Measurements from ENCODE around the gene DIAPH2.

The DIAPH2 gene

DNA sequence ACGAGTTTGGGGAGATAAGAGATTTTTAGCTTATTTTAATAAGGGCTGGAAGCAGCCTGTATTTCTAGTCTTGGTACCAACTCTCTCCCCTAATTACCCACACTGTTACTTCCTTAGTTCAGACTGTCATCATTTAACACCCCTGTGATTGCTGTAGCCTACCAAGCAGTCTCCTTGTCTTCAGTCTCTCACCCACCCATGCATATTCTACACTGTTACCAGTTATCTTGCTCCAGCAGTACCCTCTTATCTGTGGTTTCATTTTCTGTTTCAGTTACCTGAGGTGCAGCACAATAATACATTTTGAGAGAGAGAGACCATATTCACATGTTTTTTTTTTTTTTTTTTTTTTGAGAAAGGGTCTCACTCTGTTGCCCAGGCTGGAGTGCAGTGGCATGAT, 80.2 kb downstream of the DIAPH2 start:
- no peak overlapping the region for H3K4me3 Mint-ChIP-seq
- no peak overlapping the region for H3K27ac Mint-ChIP-seq
- no peak for DNase-seq
- H3K27me3 Mint-ChIP-seq (ENCODE audit: low read depth, poor library complexity), result no peaks in the 10 kb centered on the region
- TF ChIP-seq, protein P1, sequence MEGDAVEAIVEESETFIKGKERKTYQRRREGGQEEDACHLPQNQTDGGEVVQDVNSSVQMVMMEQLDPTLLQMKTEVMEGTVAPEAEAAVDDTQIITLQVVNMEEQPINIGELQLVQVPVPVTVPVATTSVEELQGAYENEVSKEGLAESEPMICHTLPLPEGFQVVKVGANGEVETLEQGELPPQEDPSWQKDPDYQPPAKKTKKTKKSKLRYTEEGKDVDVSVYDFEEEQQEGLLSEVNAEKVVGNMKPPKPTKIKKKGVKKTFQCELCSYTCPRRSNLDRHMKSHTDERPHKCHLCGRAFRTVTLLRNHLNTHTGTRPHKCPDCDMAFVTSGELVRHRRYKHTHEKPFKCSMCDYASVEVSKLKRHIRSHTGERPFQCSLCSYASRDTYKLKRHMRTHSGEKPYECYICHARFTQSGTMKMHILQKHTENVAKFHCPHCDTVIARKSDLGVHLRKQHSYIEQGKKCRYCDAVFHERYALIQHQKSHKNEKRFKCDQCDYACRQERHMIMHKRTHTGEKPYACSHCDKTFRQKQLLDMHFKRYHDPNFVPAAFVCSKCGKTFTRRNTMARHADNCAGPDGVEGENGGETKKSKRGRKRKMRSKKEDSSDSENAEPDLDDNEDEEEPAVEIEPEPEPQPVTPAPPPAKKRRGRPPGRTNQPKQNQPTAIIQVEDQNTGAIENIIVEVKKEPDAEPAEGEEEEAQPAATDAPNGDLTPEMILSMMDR (IDR thresholded peaks at IDR 0.05), result no peak
- H3K36me3 Mint-ChIP-seq (ENCODE audit: low read depth), result no peaks in the 10 kb centered on the region
- no peaks in the 10 kb centered on the region for H3K9me3 Mint-ChIP-seq
- no peaks in the 10 kb centered on the region for H3K4me1 Mint-ChIP-seq

DNA sequence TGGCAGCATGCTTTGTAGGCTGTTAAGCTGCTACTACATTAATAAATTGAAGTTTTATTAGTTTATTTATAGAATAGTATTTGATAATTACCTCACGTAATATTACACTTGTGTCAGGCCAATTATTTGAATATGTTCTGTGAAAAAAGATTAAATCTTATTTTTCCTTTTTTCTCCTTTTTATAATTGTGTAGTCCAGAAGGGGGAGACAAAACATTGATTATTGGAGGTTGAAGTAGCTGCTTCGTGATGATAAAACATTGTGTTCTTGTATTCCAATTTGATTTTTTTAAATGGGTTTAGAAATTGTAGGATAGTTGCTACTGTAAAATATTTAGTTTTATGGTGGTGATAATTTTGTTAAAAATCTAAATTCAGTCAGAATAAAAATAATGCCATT, 85.7 kb downstream of the DIAPH2 start:
- Mint-ChIP-seq H3K27ac (no peak overlapping the region), H3K36me3 (ENCODE audit: low read depth) (no peaks in the 10 kb centered on the region)
- DNase-seq, result no peak

DNA sequence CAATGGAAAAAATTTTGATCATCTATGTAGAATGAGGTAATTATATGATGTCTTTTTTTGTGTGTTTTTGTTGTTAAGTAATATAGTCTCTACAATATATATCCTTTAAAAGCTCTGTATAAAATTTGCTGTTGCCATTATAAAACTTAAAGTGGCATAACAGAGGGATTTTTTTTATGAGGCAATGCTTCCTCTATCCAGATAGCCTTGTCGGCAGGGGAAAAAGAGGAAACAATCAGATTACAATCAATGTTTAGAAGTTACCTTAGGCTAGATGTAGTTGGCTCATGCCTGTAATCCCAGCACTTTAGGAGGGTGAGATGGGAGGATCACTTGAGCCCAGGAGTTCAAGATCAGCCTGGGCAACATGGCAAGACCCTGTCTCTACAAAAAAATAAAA, 86.8 kb downstream of the DIAPH2 start:
- TF ChIP-seq, protein P1 (IDR thresholded peaks at IDR 0.05), result no peak
- H3K4me1 Mint-ChIP-seq, result no peaks in the 10 kb centered on the region

More for the DNA sequence above, 85.7 kb downstream of the DIAPH2 start:
- Mint-ChIP-seq H3K4me3 (no peak overlapping the region), H3K4me1 (no peaks in the 10 kb centered on the region), H3K9me3 (no peaks in the 10 kb centered on the region), H3K27me3 (ENCODE audit: low read depth, poor library complexity) (no peaks in the 10 kb centered on the region)
- TF ChIP-seq, protein P1 (IDR thresholded peaks at IDR 0.05), result peak; percentile 60

DNA sequence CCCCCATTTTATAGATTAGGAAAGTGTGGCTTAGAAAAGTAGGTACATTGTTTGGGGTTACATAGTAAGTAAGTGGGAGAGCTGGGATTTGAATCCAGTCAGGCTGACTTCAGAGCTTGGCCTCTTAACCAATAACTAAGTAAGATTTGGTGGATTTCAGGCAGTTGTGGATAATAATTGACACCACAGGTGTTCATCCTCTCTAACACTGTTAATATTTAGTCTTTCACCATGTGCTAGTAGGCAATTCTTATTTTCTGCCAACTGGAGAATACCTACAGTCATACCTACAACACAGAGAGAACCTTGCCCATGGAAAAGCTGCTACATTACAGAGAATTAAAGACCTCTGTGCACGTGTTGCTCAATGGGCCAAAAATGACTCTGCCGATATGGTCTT, 89.5 kb downstream of the DIAPH2 start:
- TF ChIP-seq, protein P1 (IDR thresholded peaks at IDR 0.05), result no peak
- no peaks in the 10 kb centered on the region for H3K9me3 Mint-ChIP-seq
- no peak for DNase-seq
- H3K4me1 Mint-ChIP-seq, result no peaks in the 10 kb centered on the region
- no peak overlapping the region for H3K4me3 Mint-ChIP-seq
- H3K27me3 Mint-ChIP-seq (ENCODE audit: low read depth, poor library complexity), result no peaks in the 10 kb centered on the region
- H3K27ac Mint-ChIP-seq, result no peak overlapping the region
- no peaks in the 10 kb centered on the region for H3K36me3 Mint-ChIP-seq (ENCODE audit: low read depth)

More for the DNA sequence above, 86.8 kb downstream of the DIAPH2 start:
- Mint-ChIP-seq H3K27ac (no peak overlapping the region), H3K4me3 (no peak overlapping the region), H3K36me3 (ENCODE audit: low read depth) (no peaks in the 10 kb centered on the region), H3K9me3 (no peaks in the 10 kb centered on the region), H3K27me3 (ENCODE audit: low read depth, poor library complexity) (no peaks in the 10 kb centered on the region)
- no peak for DNase-seq

DNA sequence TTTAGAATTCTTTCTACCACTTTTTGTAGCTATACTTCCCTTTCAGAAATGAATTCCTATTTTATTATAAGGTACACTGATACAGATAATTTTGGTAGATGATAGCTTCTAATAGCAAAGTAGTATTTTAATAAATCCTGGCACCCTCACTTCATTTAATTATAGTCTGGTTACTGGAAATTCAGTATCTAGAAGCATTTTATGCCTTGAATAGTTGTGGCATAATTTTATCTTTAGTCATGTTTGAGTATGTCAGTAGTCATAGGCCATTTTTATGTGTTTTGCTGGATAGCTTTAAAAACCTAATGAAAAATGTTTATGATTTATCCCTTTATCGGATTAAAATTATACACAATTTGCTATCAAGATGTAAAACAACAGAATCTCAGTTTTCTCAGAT, 92.3 kb downstream of the DIAPH2 start:
- TF ChIP-seq, protein P1 (IDR thresholded peaks at IDR 0.05), result no peak
- Mint-ChIP-seq H3K9me3 (no peaks in the 10 kb centered on the region), H3K27me3 (ENCODE audit: low read depth, poor library complexity) (peaks cover 3% of the 10 kb centered on the region), H3K36me3 (ENCODE audit: low read depth) (no peaks in the 10 kb centered on the region), H3K4me1 (no peaks in the 10 kb centered on the region), H3K27ac (no peak overlapping the region), H3K4me3 (no peak overlapping the region)
- DNase-seq, result no peak

DNA sequence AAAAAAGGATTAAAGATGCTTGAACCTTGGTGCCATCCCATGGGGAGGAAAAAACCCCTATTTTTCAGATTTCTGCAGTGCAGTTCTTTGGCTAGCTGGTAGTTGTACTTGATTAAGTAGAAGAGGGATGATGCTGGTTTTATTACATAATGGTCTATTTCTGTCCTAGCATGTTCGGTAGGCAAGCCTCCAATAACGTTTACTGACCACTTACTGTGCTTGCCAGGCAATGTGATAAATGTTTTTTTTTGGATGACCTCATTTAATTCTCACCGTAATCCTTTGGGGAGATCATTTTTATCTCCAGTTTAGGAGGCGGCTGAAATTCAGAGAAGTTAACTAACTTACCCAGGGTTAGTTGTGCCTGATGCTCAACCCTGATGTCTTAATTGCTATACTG, 106.9 kb downstream of the DIAPH2 start:
- no peak overlapping the region for H3K27ac Mint-ChIP-seq
- no peaks in the 10 kb centered on the region for H3K4me1 Mint-ChIP-seq
- H3K9me3 Mint-ChIP-seq, result no peaks in the 10 kb centered on the region
- no peak for DNase-seq
- H3K4me3 Mint-ChIP-seq, result no peak overlapping the region
- TF ChIP-seq, protein P1 (IDR thresholded peaks at IDR 0.05), result no peak
- no peaks in the 10 kb centered on the region for H3K27me3 Mint-ChIP-seq (ENCODE audit: low read depth, poor library complexity)
- no peaks in the 10 kb centered on the region for H3K36me3 Mint-ChIP-seq (ENCODE audit: low read depth)

Measured in nephron progenitor cell (in vitro differentiated cells).